GM12892 (cell line): Measurements from ENCODE around the gene CDH11.

Source experiments
- POLR2AphosphoS5 ChIP-seq: IDR thresholded peaks from 2 replicates; pipeline ENCODE4 v1.6.1; 2011; ENCODE audit warnings: low read depth, low read length, control low read depth
- TAF1 ChIP-seq: IDR thresholded peaks from 2 replicates; pipeline ENCODE4 v1.6.1; 2011; ENCODE audit warnings: low read depth, mild to moderate bottlenecking, control low read depth, low read length, borderline replicate concordance

DNA sequence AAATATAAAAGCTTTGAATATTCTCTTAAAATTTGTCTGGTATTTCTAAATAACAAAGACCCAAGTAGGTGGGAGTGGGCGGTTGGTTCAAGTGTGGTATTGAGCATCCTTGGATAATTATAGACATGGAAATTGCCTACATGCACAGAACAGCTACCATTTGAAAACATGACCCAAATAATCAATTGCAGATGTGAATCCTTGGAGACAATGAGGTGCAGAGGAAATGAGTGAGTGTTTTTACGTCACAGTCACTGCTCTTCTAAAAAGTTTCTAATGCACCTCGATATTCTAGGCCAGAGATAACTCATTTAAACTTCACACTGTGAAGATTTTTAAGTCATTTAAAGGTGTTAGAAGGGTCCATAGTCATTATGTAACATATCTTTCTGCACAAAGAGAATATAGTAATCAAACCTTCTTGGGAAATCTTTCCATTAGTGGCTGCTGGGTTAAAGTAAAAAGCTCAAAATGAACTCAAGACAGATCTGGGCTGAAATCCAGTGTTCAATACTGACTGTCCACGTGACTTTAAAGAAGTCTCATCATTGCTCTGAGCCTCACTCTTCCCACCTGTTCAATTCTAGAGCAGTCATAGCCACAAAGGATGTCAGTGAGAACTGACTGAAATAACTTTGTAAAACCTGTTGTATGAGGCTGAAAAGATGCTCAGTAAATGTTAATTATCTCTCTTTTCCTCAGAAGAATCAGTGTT, 144.5 kb downstream of the CDH11 start:
- no peak for TF ChIP-seq TAF1
- TF ChIP-seq POLR2AphosphoS5, result no peak
